Posterior vena cava (tissue), 2 donors: Measurements from ENCODE around the gene PNPLA1. TPM values are rescaled to one million over a fixed set of nuclear protein-coding genes. Genes with fewer than 3 reads are reported as not detected.
A peak's percentile ranks its signal among the peaks of the same experiment; 100 is the strongest.
"Not testable (repeated sequence)": the region's sequence is repeated elsewhere in the genome, so short reads cannot be mapped to it uniquely, and the experiment has no call there.

ENCODE experiments used
- DNase-seq: peaks from one replicate; pipeline ENCODE4 v3.0.0-alpha.2; 2020; ENCODE audit warnings: low spot score
- intact Hi-C, 2 donors: fragments of 100-400 bp; cut with DNase I; formaldehyde crosslinking; loops; one replicate each; pipeline versions ENCODE4 v1.14.1 to v1.14.2; 2022 to 2023
- total RNA-seq, 2 donors: library from RNA; stranded (reverse); fragmentation: NEBNext Ultra II Directional; extraction: Animal tissue kit (Norgen Biotek cat#: 25700); gene quantifications; one replicate each; pipeline ENCODE4 v1.2.1, GENCODE V29; 2021
- donor health status: DM: yes; HTN: yes; CAD: no.
- donor health status: DM: yes; HTN: yes; CAD: no.

Gene PNPLA1
- total RNA-seq, 2 donors from 2014 or later: 0.14 to 0.19 TPM

- intact Hi-C loops: no loop called here
Measured at GRCh38 chr6:36327919-36328236, 58.0 kb downstream of the PNPLA1 start.

DNA sequence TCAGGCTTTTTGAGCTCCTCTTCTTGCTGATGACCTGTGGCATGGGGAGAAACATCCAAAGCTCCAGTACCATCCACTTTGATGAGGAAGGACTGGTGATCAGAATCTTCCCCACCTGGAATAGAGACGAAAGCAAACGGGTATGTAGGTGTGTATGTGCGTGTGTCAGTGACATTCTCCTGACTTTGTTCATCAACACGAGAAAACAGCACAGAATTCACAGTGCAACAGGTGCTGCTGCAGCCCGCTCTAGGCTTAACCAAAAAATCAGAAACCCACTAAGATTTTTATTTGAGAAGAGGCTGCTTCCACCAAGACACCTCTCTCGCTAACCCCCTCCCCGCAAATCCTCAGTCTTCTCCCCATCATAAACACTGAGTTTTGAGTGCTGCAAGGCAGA lies 58.7 kb downstream of the PNPLA1 start:
- intact Hi-C loops: no loop called here
- no peak for DNase-seq

More at GRCh38 chr6:36327919-36328236, 58.0 kb downstream of the PNPLA1 start:
- DNase-seq: no peak

GRCh38 chr6:36329798-36330291 lies 60.0 kb downstream of the PNPLA1 start:
- intact Hi-C loops: no loop called here
- DNase-seq: no peak

DNA sequence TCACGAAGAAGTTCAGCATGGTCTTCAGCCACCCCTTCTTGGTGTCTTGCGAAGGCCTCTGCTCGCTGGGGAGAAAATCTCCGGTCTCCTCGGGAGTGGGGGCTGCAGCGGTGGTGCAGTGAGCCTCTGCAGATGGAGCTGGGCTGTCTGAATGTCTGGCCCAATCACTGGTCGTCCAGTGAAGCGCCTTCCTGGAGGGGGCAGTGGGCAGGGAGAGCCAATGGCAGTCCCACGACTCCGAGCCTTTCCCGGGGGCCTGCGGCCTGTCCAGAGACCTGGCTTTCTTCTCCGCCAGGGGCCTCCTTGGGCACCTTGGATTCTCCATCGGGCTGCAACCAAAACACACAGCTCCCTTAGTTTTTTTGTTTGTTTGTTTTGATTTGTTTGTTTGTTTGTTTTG lies 60.5 kb downstream of the PNPLA1 start:
- intact Hi-C loops: no loop called here
- no peak for DNase-seq

DNA sequence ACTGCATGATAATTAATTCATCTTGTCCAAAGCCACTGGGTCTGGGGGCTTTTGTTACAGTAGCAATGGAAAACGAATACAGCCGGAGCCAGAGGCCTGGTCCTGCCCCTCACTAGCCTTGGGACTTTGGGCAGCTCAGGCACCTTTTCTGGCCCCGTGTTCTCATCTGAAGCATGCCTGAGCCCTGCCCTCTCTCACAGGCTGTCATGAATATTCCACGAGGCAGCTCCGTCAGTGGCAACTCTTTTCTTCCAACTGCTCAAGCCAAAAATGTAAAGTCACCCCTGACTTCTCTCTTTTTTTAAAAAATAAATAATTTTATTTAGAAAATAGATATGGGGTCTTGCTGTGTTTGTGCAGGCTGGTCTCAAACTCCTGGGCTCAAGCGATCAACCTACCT lies 61.5 kb downstream of the PNPLA1 start:
- intact Hi-C loops: no loop called here
- no peak for DNase-seq

- intact Hi-C loops: no loop called here
Measured at GRCh38 chr6:36333171-36333895, 63.5 kb downstream of the PNPLA1 start.

GRCh38 chr6:36333931-36334725 lies 64.3 kb downstream of the PNPLA1 start:
- DNase-seq: no peak
- intact Hi-C loops: no loop called here

More at GRCh38 chr6:36333171-36333895, 63.5 kb downstream of the PNPLA1 start:
- DNase-seq: no peak

- intact Hi-C loops: no loop called here
- DNase-seq: no peak
Measured at GRCh38 chr6:36334832-36335459, 65.1 kb downstream of the PNPLA1 start.

DNA sequence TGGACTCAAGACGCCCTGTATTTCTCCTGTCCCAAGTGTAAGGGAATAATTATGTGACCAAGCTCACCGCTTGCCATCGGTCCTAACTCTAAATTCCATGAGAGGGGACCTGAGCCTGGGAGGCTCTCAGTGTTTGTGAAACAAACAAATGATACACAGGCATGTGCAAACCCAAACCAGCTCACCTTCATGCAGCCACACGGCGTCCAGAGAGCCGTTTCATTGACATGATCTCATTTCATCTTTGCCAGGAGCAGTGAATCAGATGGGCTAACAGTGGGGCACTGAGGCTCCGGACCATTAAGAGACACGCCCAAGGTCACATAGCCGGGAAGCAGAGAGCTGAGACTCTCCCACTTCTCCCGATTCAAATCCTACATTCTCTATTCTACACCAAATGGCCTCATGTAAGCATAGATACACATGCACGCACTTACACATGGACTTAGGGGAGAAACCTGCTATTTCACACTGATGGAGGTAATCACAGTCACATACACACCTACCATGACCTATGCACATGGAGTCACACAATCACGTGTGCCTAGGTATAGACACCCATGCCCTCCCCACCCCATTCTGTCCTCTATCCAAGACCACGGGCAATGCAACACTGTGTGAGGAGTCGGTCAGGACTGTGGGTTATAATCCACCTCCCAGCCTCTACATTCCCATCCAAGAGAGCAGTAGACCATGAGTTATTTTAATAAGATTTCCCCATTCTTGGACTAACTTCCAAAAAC lies 65.8 kb downstream of the PNPLA1 start:
- intact Hi-C loops: no loop called here
- DNase-seq: no peak

DNA sequence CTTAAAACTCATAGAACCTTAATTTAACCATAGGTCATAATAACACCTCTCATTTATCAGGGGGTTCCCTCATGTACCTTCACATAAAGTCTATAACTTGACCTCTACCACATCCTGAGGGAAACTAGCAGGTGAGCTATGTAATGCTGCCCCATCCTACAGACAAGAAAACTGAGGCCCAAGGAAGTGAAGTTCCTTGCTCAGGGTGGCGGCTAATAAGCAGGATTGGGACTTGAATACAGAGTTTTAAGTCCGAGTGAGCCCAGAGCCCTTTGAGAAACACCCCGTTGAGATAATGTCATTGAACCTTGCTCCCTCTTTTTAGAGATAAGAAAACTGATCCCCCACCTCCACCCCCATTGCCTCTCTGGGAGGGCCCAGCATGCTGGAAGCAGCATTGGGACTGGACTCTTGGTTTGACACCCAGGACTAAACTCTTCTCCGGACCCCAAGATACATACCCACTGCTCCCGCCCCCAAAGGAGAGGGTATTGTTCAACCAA lies 66.4 kb downstream of the PNPLA1 start:
- DNase-seq: no peak
- intact Hi-C loops: no loop called here

DNA sequence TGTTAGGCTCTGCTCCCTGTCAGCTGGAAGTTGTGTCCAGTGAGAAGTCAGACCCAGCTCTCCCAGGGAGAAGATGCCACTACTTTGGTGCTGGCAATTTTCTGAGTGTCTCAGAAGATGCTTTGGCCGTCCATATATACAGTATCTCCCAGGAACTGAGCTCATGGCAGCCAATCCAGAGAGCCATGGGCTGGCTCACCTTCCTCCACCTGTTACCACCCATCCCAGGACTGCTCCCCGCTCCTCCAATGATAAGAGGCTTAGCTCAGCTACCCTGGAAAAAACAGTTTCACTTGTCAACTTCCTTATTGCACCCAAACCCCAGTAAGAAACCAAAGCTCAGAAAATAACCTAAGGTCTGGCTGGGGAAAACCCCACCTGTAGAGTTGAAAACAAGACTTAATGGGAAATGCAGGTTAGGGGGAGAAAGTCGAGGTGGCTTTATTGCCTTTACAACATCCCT lies 67.0 kb downstream of the PNPLA1 start, which contains the start of gene BNIP5:
BNIP5 (minus strand) TSS at position 110 of the 463 bp plus-strand sequence. CDS start 6,198 bp downstream, outside the sequence.
- DNase-seq: no peak
- intact Hi-C loops: no loop called here

- intact Hi-C loops: no loop called here
Measured at GRCh38 chr6:36337814-36338213, 68.0 kb downstream of the PNPLA1 start.

GRCh38 chr6:36338223-36338622 lies 68.4 kb downstream of the PNPLA1 start:
- intact Hi-C loops, DNase-seq: not testable (repeated sequence)

More at GRCh38 chr6:36337814-36338213, 68.0 kb downstream of the PNPLA1 start:
- DNase-seq: no peak

GRCh38 chr6:36339146-36339545 lies 69.3 kb downstream of the PNPLA1 start:
- DNase-seq: no peak
- intact Hi-C loops: no loop called here

GRCh38 chr6:36340306-36340617 lies 70.4 kb downstream of the PNPLA1 start:
- no peak for DNase-seq
- intact Hi-C loops: no loop called here

DNA sequence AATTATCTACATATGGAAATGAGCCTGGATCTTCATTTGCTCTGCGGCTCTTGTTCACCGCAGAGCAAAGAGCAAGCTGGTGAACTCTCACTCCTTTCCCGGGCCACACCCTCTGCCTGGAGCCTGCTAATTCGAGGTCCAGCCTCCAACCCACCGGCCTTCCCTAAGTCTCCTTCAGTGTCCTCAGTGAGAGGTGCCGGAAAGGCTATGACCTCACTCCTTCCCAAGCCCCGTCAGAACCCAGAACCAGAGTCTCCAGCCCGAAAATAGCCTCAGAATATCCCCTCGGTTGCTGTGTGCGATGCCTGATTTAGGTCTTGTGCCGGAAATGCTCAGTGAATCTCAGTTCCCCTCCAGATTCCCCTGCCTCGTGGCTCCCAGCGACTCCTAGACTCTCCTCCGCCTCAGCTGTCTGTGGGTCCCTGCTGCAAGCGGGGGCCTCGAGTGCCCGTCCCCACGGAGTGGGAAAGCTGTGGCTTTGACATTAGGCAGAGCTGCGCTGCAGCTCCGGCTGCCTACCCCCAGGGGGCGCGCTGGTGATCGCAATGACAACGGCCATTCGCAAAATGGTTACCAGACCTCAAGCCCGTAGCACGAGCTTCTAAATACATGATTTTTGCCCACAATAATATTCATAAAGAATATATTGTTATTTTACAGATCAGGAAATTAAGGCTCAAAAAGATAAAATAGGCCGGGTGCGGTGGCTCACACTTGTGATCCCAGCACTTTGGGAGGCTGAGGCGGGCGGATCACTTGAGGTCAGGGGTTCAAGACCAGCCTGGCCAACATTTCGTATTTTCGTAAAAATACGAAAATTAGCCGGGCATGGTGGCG lies 71.0 kb downstream of the PNPLA1 start:
- intact Hi-C loops: no loop called here

DNA sequence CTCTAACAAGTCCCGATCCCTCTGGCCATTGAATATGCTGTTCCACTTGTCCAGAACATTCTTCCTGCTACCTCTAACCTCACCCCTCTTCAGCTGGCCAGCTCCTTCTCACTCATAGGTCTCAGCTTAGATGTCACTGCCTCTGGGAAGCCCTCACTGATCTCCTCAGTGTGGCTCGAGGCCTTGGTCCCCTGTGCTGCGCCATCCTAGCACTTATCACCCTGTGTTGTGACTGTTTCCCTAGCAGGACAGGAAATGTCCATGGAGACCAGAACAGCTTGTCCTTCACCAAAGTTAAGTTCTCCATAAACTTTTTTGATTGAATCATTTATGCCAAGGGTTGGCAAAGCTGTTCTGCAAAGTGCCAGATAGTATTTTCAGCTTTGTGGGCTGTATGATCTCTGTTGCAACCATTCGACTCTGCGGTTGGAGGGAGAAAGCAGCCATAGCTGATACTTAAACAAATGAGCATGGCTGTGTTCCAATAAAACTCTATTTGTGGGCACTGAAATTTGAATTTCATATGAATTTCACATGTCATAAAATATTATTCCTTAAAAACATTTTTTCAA lies 73.3 kb downstream of the PNPLA1 start:
- intact Hi-C loops: no loop called here
- peak; percentile 19 for DNase-seq

More for the DNA sequence above, 71.0 kb downstream of the PNPLA1 start:
- peak; percentile 95 for DNase-seq
